ENCODE measurements around the gene IL17RC.

GRCh38 chr3:9949626-9950025 is 32.7 kb downstream of the IL17RC start:
- TF ChIP-seq EZH2 (IDR thresholded peaks at IDR 0.05; ENCODE audit: borderline replicate concordance, low read depth, low read length, severe bottlenecking), result no peak
- no peak for TF ChIP-seq CTCF (IDR thresholded peaks at IDR 0.05; ENCODE audit: extremely low read depth in 1 of 2, insufficient read depth in 1 of 2, low read depth in 1 of 2, low read length in 2 of 2)

Measured in endothelial cell of umbilical vein (primary cell).